B cell (primary cell): ENCODE measurements around the gene ANAPC2. TPM values are rescaled to one million over a fixed set of nuclear protein-coding genes. Genes with fewer than 3 reads are reported as not detected.

Experiments used
- ATAC-seq: fragments of 200-7000 bp; cut with Tn5 transposase; one replicate; pipeline ENCODE4 v1.10.0; 2021; ENCODE audit warnings: low read depth, mild to moderate bottlenecking, moderate number of reproducible peaks, moderate library complexity
- CTCF ChIA-PET: fragments of 350-600 bp; sonication (Branson Sonifier 250); formaldehyde crosslinking; loops from one replicate; lab custom pipeline; 2021; ENCODE audit warnings: antibody characterized with exemption, inconsistent platforms; lab: Charles Lee
- POLR2A ChIA-PET: fragments of 350-600 bp; sonication (Branson Sonifier 250); formaldehyde crosslinking; loops from one replicate; lab custom pipeline; 2021; ENCODE audit warnings: antibody characterized with exemption; lab: Charles Lee
- DNase-seq: peaks from one replicate; pipeline ENCODE4 v3.0.0; 2013
- H2AFZ ChIP-seq: 2 replicates; pipeline ENCODE4 v1.6.1; 2012; ENCODE audit warnings: mild to moderate bottlenecking, low read depth, low read length; ENCODE audit not compliant: insufficient read depth, poor library complexity, severe bottlenecking
- H3K27ac ChIP-seq, 2 donors: 1 replicate in 1 of 2; 2 replicates in 1 of 2; pipeline ENCODE4 v1.5.1; 2012 to 2013; ENCODE audit warnings: low read length in 2 of 2, mild to moderate bottlenecking in 2 of 2, moderate library complexity in 1 of 2
- H3K27me3 ChIP-seq, 4 experiments: fragments of 200-600 bp in 1 of 4; sonication (generic) in 1 of 4; replicated peaks in 1 of 4; 1 replicate in 2 of 4; 2 replicates in 2 of 4; pipeline versions ENCODE4 v1.6.1 to v1.7.0; 2013 to 2016; ENCODE audit warnings: low read length in 3 of 4, mild to moderate bottlenecking in 2 of 4, mixed read lengths in 1 of 4, moderate library complexity in 1 of 4; ENCODE audit not compliant: insufficient read depth in 4 of 4, control insufficient read depth in 3 of 4; ENCODE audit errors: control extremely low read depth in 1 of 4
- H3K36me3 ChIP-seq, 2 experiments: replicated peaks in 1 of 2; 1 replicate in 1 of 2; 2 replicates in 1 of 2; pipeline versions ENCODE4 v1.6.1 to v1.7.1; 2013; ENCODE audit warnings: low read length in 1 of 2; ENCODE audit not compliant: insufficient read depth in 2 of 2, control insufficient read depth in 1 of 2; ENCODE audit errors: control extremely low read depth in 1 of 2, extremely low read depth in 1 of 2
- H3K4me1 ChIP-seq, 2 donors: fragments of 200-600 bp in 1 of 2; sonication (generic) in 1 of 2; 1 replicate in 1 of 2; 2 replicates in 1 of 2; pipeline versions ENCODE4 v1.5.1 to v1.6.1; 2013 to 2017; ENCODE audit warnings: low read length in 2 of 2; ENCODE audit not compliant: control insufficient read depth in 2 of 2, insufficient read depth in 2 of 2
- H3K4me2 ChIP-seq: replicated peaks from 2 replicates; pipeline ENCODE3; 2012; ENCODE audit warnings: mild to moderate bottlenecking, low read depth, low read length; ENCODE audit not compliant: poor library complexity, severe bottlenecking
- H3K4me3 ChIP-seq, 5 experiments: fragments of 200-600 bp in 1 of 5; sonication (generic) in 1 of 5; 1 replicate in 3 of 5; 2 replicates in 2 of 5; pipeline versions ENCODE4 v1.5.1 to v1.7.0; 2011 to 2016; ENCODE audit warnings: low read length in 4 of 5, mild to moderate bottlenecking in 4 of 5, low read depth in 2 of 5, control low read depth in 1 of 5, moderate library complexity in 1 of 5; ENCODE audit not compliant: insufficient read depth in 1 of 5; ENCODE audit errors: control extremely low read depth in 1 of 5, extremely low read depth in 1 of 5
- H3K79me2 ChIP-seq: fragments of 200-600 bp; sonication (generic); one replicate; pipeline ENCODE4 v1.6.0; 2016; ENCODE audit warnings: low read length; ENCODE audit not compliant: control insufficient read depth, insufficient read depth
- H3K9ac ChIP-seq: fragments of 200-600 bp; sonication (generic); 2 replicates; pipeline ENCODE4 v1.6.1; 2017; ENCODE audit warnings: mild to moderate bottlenecking, low read length, moderate library complexity
- H3K9me3 ChIP-seq, 3 donors: one replicate each; pipeline versions ENCODE4 v1.6.1 to v1.7.1; 2013; ENCODE audit warnings: low read length in 2 of 3; ENCODE audit not compliant: control insufficient read depth in 2 of 3, insufficient read depth in 1 of 3; ENCODE audit errors: control extremely low read depth in 1 of 3
- H4K20me1 ChIP-seq: 2 replicates; pipeline ENCODE4 v1.6.0; 2012; ENCODE audit warnings: mild to moderate bottlenecking, low read length; ENCODE audit not compliant: insufficient read depth, control insufficient read depth, poor library complexity, severe bottlenecking
- H3K27ac Mint-ChIP-seq: one replicate; pipeline ENCODE4 v1.8.0; 2021; ENCODE audit warnings: mixed read lengths
- H3K27me3 Mint-ChIP-seq: one replicate; pipeline ENCODE4 v1.8.0; 2021; ENCODE audit warnings: mixed read lengths
- H3K4me1 Mint-ChIP-seq: one replicate; pipeline ENCODE4 v1.8.0; 2021; ENCODE audit warnings: mixed read lengths
- H3K4me3 Mint-ChIP-seq: one replicate; pipeline ENCODE4 v1.8.0; 2021; ENCODE audit warnings: mixed read lengths
- H3K9me3 Mint-ChIP-seq: one replicate; pipeline ENCODE4 v1.8.0; 2022; ENCODE audit warnings: mixed read lengths; ENCODE audit not compliant: insufficient read depth
- CTCF ChIP-seq: fragments of 200-600 bp; IDR thresholded peaks from one replicate; pipeline ENCODE4 v1.8.0; 2022; ENCODE audit warnings: antibody characterized with exemption, mild to moderate bottlenecking
- EZH2 ChIP-seq: IDR thresholded peaks from 2 replicates; pipeline ENCODE4 v1.6.1; 2012; ENCODE audit warnings: borderline replicate concordance, low read depth, mild to moderate bottlenecking, moderate library complexity, low read length; ENCODE audit not compliant: insufficient read depth, poor library complexity, severe bottlenecking
- whole genome bisulfite sequencing: methylation state at CpG from one replicate; pipeline ENCODE4 v1.1.5; 2013; ENCODE audit warnings: missing lambda C conversion rate; ENCODE audit not compliant: insufficient coverage; 5-methylcytosine and 5-hydroxymethylcytosine counted together
- intact Hi-C: fragments of 100-400 bp; cut with micrococcal nuclease; formaldehyde crosslinking; loops from one replicate; pipeline ENCODE4 v1.10.0; 2022
- polyA plus RNA-seq: library from polyadenylated mRNA; depleted of rRNA; stranded (reverse); fragments of >200 nt; gene quantifications from 2 replicates; pipeline ENCODE4 v1.2.3, GENCODE V29; 2012
- total RNA-seq, 2 donors: library from RNA; stranded (reverse); fragments of 120-200 nt in 1 of 2; gene quantifications; 1 replicate in 1 of 2; 2 replicates in 1 of 2; pipeline versions ENCODE4 v1.2.3 to v1.2.4, GENCODE V29; 2013 to 2022

The ANAPC2 gene
- total and polyA plus RNA-seq, 2 donors (not counting 1 experiment from before 2014, with no cell fraction given), result 121 to 127 TPM

GRCh38 chr9:137206602-137207001 lies 18.2 kb upstream of the ANAPC2 start:
- DNase-seq (no peak), ATAC-seq (no peak)
- H3K9me3 Mint-ChIP-seq, result no peaks in the 10 kb centered on the region
- H3K27ac Mint-ChIP-seq, result peak overlapping the region; percentile 88
- intact Hi-C loops, result loop anchor here (10.0 kb wide), 1 partner anchor 322 kb away; the partner anchor contains the start of gene TRAF2
- Histone ChIP-seq H3K4me3 (peak overlapping the region in 1 of 5 experiments; percentile 66), H3K27ac (no peak overlapping the region), H2AFZ (no peak overlapping the region), H3K27me3 (no peaks in the 10 kb centered on the region), H3K9me3 (no peaks in the 10 kb centered on the region), H3K4me2 (peak overlapping the region; percentile 85), H3K4me1 (peaks cover 31 to 44% of the 10 kb centered on the region in 2 donors), H3K36me3 (peaks cover 0 to 5% of the 10 kb centered on the region in 2 experiments), H3K9ac (peak overlapping the region; percentile 84), H3K79me2 (peaks cover 58% of the 10 kb centered on the region), H4K20me1 (peaks cover 43% of the 10 kb centered on the region)
- no peaks in the 10 kb centered on the region for H3K27me3 Mint-ChIP-seq
- no peak for TF ChIP-seq CTCF
- TF ChIP-seq EZH2, result no peak
- ChIA-PET POLR2A (interaction anchor here (1.1 to 2.1 kb wide), 4 partner anchors 16 to 77 kb away, joined by 3 to 10 read pairs (median 4); partner anchors contain the start of genes ANAPC2, RNF208, SSNA1 and TUBB4B), CTCF (interaction anchor here (1.3 to 2.1 kb wide), 3 partner anchors 19 to 30 kb away, joined by 4 to 5 read pairs (median 4); partner anchors contain the start of genes CYSRT1 and RNF224)
- H3K4me1 Mint-ChIP-seq, result peaks cover 37% of the 10 kb centered on the region
- 86% methylated on average over 7 of the region's 7 CpGs for WGBS
- peak overlapping the region; percentile 93 for H3K4me3 Mint-ChIP-seq
